Liver (tissue), 3 donors: ENCODE data around the gene RNF31.

Experiments
- EGR1 ChIP-seq, 2 donors: IDR thresholded peaks; 2 replicates each; pipeline ENCODE4 v1.6.1; 2016 to 2018; ENCODE audit warnings: antibody characterized with exemption in 2 of 2, low read depth in 2 of 2
- GABPA ChIP-seq, 2 donors: IDR thresholded peaks in 1 of 2; conservative IDR thresholded peaks in 1 of 2; 2 replicates each; pipeline ENCODE4 v1.6.1; 2016; ENCODE audit warnings: antibody characterized with exemption in 2 of 2, mild to moderate bottlenecking in 1 of 2, moderate library complexity in 1 of 2
- HNF4A ChIP-seq, 2 donors: conservative IDR thresholded peaks; 2 replicates each; pipeline ENCODE4 v1.6.1; 2016; ENCODE audit warnings: antibody characterized with exemption in 2 of 2, mild to moderate bottlenecking in 2 of 2
- HNF4G ChIP-seq: IDR thresholded peaks from 2 replicates; pipeline ENCODE4 v1.6.1; 2016; ENCODE audit warnings: antibody characterized with exemption
- JUND ChIP-seq, 2 donors: IDR thresholded peaks; 2 replicates each; pipeline ENCODE4 v1.6.1; 2016; ENCODE audit warnings: antibody characterized with exemption in 2 of 2
- RAD21 ChIP-seq, 2 donors: IDR thresholded peaks; 2 replicates each; pipeline ENCODE4 v1.6.1; 2016; ENCODE audit warnings: antibody characterized with exemption in 2 of 2, mild to moderate bottlenecking in 2 of 2
- RXRA ChIP-seq, 2 donors: IDR thresholded peaks; 2 replicates each; pipeline ENCODE4 v1.6.1; 2017 to 2018; ENCODE audit warnings: antibody characterized with exemption in 2 of 2, mild to moderate bottlenecking in 1 of 2
- SP1 ChIP-seq: IDR thresholded peaks from 2 replicates; pipeline ENCODE4 v1.6.1; 2018; ENCODE audit warnings: antibody characterized with exemption, mild to moderate bottlenecking
- YY1 ChIP-seq: IDR thresholded peaks from 2 replicates; pipeline ENCODE4 v1.6.1; 2016; ENCODE audit warnings: antibody characterized with exemption, mild to moderate bottlenecking
- TF ChIP-seq, protein P1 (sequence below): IDR thresholded peaks from 2 replicates; pipeline ENCODE4 v1.6.1; 2016; ENCODE audit warnings: antibody characterized with exemption
- TF ChIP-seq, protein P2 (sequence below): IDR thresholded peaks from 2 replicates; pipeline ENCODE4 v1.6.1; 2016; ENCODE audit warnings: antibody characterized with exemption
- TF ChIP-seq, protein P3 (sequence below): IDR thresholded peaks from 2 replicates; pipeline ENCODE4 v1.6.1; 2016; ENCODE audit warnings: antibody characterized with exemption, mild to moderate bottlenecking
- TF ChIP-seq, protein P4 (sequence below): fragments of 150-350 bp; IDR thresholded peaks from 2 replicates; pipeline ENCODE4 v1.5.1; 2017; ENCODE audit warnings: improper control_type of control experiment, low read depth, low read length; ENCODE audit not compliant: missing input control
- donor health status: healthy.
- donor health status: healthy.

DNA sequence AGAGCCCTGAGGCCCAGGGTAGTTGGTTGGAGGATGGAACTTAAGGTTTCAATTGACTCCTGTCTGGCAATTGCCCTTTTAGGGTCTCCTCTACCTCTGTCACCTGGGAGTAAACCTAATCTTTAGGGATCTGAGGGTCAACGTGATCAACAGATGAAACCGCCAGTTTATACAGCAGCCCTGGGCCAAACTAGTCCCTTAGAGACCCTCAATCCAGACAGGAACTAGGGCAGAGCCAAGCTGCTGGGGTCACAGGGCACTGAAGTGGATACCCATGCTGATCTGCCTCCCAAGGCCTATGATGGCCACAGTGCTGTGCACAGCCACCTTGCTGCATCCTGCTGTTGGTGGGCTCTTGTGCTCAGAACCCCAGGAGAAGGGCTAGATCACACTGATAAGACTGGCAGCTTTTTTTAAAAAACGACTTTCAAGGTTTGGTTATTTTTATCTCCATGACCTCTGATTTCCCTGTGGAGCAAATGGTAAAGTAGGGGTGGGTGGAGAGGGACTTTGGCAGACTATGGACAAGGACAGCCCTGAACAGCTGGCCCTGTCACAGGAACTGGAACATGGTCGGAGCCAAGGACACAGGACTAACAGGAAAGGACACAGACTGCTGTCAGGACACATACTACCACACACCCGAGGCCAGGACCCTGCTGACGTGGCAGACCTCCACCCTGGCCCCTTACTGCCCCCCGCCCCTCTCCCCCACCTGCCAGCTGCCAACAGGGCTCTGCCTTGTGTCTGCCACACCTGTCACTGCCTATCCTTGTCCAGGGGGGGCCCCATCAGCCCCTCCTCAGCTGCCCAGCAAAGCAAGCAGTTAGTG is 16.4 kb upstream of the RNF31 start:
- peak in 1 of 2 donors; percentile 42 for TF ChIP-seq GABPA (IDR thresholded peaks at IDR 0.05 in 1 of 2, conservative IDR thresholded peaks at IDR 0.05 in 1 of 2)
- TF ChIP-seq, protein P1, sequence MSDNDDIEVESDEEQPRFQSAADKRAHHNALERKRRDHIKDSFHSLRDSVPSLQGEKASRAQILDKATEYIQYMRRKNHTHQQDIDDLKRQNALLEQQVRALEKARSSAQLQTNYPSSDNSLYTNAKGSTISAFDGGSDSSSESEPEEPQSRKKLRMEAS = peak; percentile 61
- TF ChIP-seq, protein P2, sequence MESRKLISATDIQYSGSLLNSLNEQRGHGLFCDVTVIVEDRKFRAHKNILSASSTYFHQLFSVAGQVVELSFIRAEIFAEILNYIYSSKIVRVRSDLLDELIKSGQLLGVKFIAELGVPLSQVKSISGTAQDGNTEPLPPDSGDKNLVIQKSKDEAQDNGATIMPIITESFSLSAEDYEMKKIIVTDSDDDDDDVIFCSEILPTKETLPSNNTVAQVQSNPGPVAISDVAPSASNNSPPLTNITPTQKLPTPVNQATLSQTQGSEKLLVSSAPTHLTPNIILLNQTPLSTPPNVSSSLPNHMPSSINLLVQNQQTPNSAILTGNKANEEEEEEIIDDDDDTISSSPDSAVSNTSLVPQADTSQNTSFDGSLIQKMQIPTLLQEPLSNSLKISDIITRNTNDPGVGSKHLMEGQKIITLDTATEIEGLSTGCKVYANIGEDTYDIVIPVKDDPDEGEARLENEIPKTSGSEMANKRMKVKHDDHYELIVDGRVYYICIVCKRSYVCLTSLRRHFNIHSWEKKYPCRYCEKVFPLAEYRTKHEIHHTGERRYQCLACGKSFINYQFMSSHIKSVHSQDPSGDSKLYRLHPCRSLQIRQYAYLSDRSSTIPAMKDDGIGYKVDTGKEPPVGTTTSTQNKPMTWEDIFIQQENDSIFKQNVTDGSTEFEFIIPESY = peak; percentile 43
- TF ChIP-seq, protein P3, sequence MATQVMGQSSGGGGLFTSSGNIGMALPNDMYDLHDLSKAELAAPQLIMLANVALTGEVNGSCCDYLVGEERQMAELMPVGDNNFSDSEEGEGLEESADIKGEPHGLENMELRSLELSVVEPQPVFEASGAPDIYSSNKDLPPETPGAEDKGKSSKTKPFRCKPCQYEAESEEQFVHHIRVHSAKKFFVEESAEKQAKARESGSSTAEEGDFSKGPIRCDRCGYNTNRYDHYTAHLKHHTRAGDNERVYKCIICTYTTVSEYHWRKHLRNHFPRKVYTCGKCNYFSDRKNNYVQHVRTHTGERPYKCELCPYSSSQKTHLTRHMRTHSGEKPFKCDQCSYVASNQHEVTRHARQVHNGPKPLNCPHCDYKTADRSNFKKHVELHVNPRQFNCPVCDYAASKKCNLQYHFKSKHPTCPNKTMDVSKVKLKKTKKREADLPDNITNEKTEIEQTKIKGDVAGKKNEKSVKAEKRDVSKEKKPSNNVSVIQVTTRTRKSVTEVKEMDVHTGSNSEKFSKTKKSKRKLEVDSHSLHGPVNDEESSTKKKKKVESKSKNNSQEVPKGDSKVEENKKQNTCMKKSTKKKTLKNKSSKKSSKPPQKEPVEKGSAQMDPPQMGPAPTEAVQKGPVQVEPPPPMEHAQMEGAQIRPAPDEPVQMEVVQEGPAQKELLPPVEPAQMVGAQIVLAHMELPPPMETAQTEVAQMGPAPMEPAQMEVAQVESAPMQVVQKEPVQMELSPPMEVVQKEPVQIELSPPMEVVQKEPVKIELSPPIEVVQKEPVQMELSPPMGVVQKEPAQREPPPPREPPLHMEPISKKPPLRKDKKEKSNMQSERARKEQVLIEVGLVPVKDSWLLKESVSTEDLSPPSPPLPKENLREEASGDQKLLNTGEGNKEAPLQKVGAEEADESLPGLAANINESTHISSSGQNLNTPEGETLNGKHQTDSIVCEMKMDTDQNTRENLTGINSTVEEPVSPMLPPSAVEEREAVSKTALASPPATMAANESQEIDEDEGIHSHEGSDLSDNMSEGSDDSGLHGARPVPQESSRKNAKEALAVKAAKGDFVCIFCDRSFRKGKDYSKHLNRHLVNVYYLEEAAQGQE = peak; percentile 75
- TF ChIP-seq, protein P4, sequence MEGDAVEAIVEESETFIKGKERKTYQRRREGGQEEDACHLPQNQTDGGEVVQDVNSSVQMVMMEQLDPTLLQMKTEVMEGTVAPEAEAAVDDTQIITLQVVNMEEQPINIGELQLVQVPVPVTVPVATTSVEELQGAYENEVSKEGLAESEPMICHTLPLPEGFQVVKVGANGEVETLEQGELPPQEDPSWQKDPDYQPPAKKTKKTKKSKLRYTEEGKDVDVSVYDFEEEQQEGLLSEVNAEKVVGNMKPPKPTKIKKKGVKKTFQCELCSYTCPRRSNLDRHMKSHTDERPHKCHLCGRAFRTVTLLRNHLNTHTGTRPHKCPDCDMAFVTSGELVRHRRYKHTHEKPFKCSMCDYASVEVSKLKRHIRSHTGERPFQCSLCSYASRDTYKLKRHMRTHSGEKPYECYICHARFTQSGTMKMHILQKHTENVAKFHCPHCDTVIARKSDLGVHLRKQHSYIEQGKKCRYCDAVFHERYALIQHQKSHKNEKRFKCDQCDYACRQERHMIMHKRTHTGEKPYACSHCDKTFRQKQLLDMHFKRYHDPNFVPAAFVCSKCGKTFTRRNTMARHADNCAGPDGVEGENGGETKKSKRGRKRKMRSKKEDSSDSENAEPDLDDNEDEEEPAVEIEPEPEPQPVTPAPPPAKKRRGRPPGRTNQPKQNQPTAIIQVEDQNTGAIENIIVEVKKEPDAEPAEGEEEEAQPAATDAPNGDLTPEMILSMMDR = no peak
- peak; percentile 79 to 85 for TF ChIP-seq HNF4A (conservative IDR thresholded peaks at IDR 0.05)
- TF ChIP-seq EGR1 (IDR thresholded peaks at IDR 0.05; ENCODE audit: low read depth in 2 of 2) = no peak
- peak; percentile 95 for TF ChIP-seq YY1
- TF ChIP-seq SP1 = peak; percentile 88
- peak; percentile 79 to 89 for TF ChIP-seq RXRA (IDR thresholded peaks at IDR 0.05)
- TF ChIP-seq HNF4G = no peak
- no peak for TF ChIP-seq JUND (IDR thresholded peaks at IDR 0.05)
- peak; percentile 10 to 34 for TF ChIP-seq RAD21 (IDR thresholded peaks at IDR 0.05)
